A673 (cell line): ENCODE measurements around the gene PARD3. TPM values are rescaled to one million over a fixed set of nuclear protein-coding genes. Genes with fewer than 3 reads are reported as not detected.

ENCODE experiments used
- BruUV-seq: library from RNA; stranded (reverse); fragments of 400-500 nt; replicated peaks from 2 replicates; lab custom pipeline; 2021; lab: Mats Ljungman, UMichigan
- CTCF ChIA-PET: fragments of 300-600 bp; sonication (Branson Sonifier 250); formaldehyde crosslinking; loops from one replicate; lab custom pipeline; 2022; ENCODE audit warnings: antibody characterized with exemption; lab: Charles Lee
- POLR2A ChIA-PET: fragments of 300-600 bp; sonication (Branson Sonifier 250); formaldehyde crosslinking; loops from one replicate; lab custom pipeline; 2022; ENCODE audit warnings: antibody characterized with exemption; ENCODE audit not compliant: low non-redundant PET; lab: Charles Lee
- DNase-seq: peaks from one replicate; pipeline ENCODE4 v3.0.0-alpha.2; 2015; ENCODE audit warnings: low spot score
- H3K27ac ChIP-seq: fragments of 200-600 bp; sonication (generic); 2 replicates; pipeline ENCODE4 v1.5.1; 2016; ENCODE audit warnings: mixed run types, low read depth, mild to moderate bottlenecking, mixed read lengths, antibody characterized with exemption, low read length; ENCODE audit not compliant: poor library complexity, severe bottlenecking
- H3K27me3 ChIP-seq: fragments of 200-600 bp; sonication (generic); replicated peaks from 2 replicates; pipeline ENCODE4 v1.6.1; 2017; ENCODE audit warnings: mixed run types, low read depth, mild to moderate bottlenecking, mixed read lengths, antibody characterized with exemption, low read length; ENCODE audit not compliant: insufficient read depth, poor library complexity
- H3K36me3 ChIP-seq: fragments of 200-600 bp; sonication (generic); 2 replicates; pipeline ENCODE4 v1.6.1; 2016; ENCODE audit warnings: mixed run types, mild to moderate bottlenecking, mixed read lengths, antibody characterized with exemption, low read length; ENCODE audit not compliant: insufficient read depth, poor library complexity, severe bottlenecking
- H3K4me1 ChIP-seq: fragments of 200-600 bp; sonication (generic); 2 replicates; pipeline ENCODE4 v1.6.1; 2017; ENCODE audit warnings: mixed run types, mild to moderate bottlenecking, mixed read lengths, antibody characterized with exemption, low read length; ENCODE audit not compliant: insufficient read depth, poor library complexity, severe bottlenecking
- H3K4me3 ChIP-seq: fragments of 200-600 bp; sonication (generic); 2 replicates; pipeline ENCODE4 v1.5.1; 2016; ENCODE audit warnings: low read depth, mixed run types, mild to moderate bottlenecking, mixed read lengths, low read length; ENCODE audit not compliant: poor library complexity, severe bottlenecking
- H3K9me3 ChIP-seq: fragments of 200-600 bp; sonication (generic); 2 replicates; pipeline ENCODE4 v1.6.1; 2016; ENCODE audit warnings: mixed run types, low read depth, mild to moderate bottlenecking, mixed read lengths, antibody characterized with exemption, low read length; ENCODE audit not compliant: poor library complexity, severe bottlenecking
- EZH2 ChIP-seq: fragments of 200-600 bp; sonication (generic); IDR thresholded peaks from 2 replicates; pipeline ENCODE4 v1.6.1; 2017; ENCODE audit warnings: borderline replicate concordance, low read depth, mild to moderate bottlenecking, mixed read lengths, antibody characterized with exemption, low read length; ENCODE audit not compliant: poor library complexity, severe bottlenecking
- intact Hi-C: fragments of 100-400 bp; cut with micrococcal nuclease; formaldehyde crosslinking; loops from one replicate; pipeline ENCODE4 v1.10.0; 2022; ENCODE audit not compliant: unreplicated experiment
- total RNA-seq: library from RNA; stranded (reverse); gene quantifications from 2 replicates; pipeline ENCODE4 v1.2.3, GENCODE V29; 2021
- TF ChIP-seq, protein P1 (sequence below): fragments of 300-800, 200-600 bp; sonication (generic); conservative IDR thresholded peaks from 2 replicates; pipeline ENCODE4 v1.5.1; 2017; ENCODE audit warnings: low read depth, mild to moderate bottlenecking, antibody characterized with exemption, low read length, moderate library complexity, mixed read lengths

The PARD3 gene
- total RNA-seq, 1 experiment from 2014 or later, result 28.0 TPM

- Histone ChIP-seq H3K36me3 (no peaks in the 10 kb centered on the region), H3K4me3 (no peak overlapping the region), H3K27me3 (no peaks in the 10 kb centered on the region), H3K4me1 (peaks cover 17% of the 10 kb centered on the region), H3K27ac (no peak overlapping the region), H3K9me3 (no peaks in the 10 kb centered on the region)
- intact Hi-C loops, result no loop called here
- ChIA-PET CTCF (no interaction called here), POLR2A (no interaction called here)
- TF ChIP-seq, protein P1, sequence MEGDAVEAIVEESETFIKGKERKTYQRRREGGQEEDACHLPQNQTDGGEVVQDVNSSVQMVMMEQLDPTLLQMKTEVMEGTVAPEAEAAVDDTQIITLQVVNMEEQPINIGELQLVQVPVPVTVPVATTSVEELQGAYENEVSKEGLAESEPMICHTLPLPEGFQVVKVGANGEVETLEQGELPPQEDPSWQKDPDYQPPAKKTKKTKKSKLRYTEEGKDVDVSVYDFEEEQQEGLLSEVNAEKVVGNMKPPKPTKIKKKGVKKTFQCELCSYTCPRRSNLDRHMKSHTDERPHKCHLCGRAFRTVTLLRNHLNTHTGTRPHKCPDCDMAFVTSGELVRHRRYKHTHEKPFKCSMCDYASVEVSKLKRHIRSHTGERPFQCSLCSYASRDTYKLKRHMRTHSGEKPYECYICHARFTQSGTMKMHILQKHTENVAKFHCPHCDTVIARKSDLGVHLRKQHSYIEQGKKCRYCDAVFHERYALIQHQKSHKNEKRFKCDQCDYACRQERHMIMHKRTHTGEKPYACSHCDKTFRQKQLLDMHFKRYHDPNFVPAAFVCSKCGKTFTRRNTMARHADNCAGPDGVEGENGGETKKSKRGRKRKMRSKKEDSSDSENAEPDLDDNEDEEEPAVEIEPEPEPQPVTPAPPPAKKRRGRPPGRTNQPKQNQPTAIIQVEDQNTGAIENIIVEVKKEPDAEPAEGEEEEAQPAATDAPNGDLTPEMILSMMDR, result no peak
- no peak for TF ChIP-seq EZH2
- no TSS peak for BruUV-seq
- no peak for DNase-seq
These were observed 95.8 kb downstream of the PARD3 start for GRCh38 chr10:34719328-34719727.

GRCh38 chr10:34717429-34717828, 97.7 kb downstream of the PARD3 start:
- no peak for DNase-seq
- Histone ChIP-seq H3K9me3 (no peaks in the 10 kb centered on the region), H3K36me3 (no peaks in the 10 kb centered on the region), H3K4me3 (no peak overlapping the region), H3K4me1 (peaks cover 10% of the 10 kb centered on the region), H3K27ac (no peak overlapping the region), H3K27me3 (no peaks in the 10 kb centered on the region)
- ChIA-PET POLR2A (no interaction called here), CTCF (no interaction called here)
- TF ChIP-seq, protein P1, result no peak
- TF ChIP-seq EZH2, result no peak
- intact Hi-C loops, result no loop called here
- no TSS peak for BruUV-seq

- Histone ChIP-seq H3K27ac (no peak overlapping the region), H3K4me3 (no peak overlapping the region), H3K27me3 (no peaks in the 10 kb centered on the region), H3K4me1 (peaks cover 10% of the 10 kb centered on the region), H3K36me3 (no peaks in the 10 kb centered on the region), H3K9me3 (no peaks in the 10 kb centered on the region)
- no TSS peak for BruUV-seq
- POLR2A ChIA-PET, result interaction anchor here (0.7 kb wide), 1 partner anchor 500 kb away, joined by 15 read pairs; no protein-coding TSS in a partner anchor
- DNase-seq, result no peak
- no peak for TF ChIP-seq EZH2
- TF ChIP-seq, protein P1, result no peak
- intact Hi-C loops, result no loop called here
- CTCF ChIA-PET, result no interaction called here
These were observed 98.1 kb downstream of the PARD3 start for GRCh38 chr10:34716958-34717357.
